Urinary bladder (tissue), 4 donors: ENCODE measurements around the gene PRAMEF20. TPM values are rescaled to one million over a fixed set of nuclear protein-coding genes. Genes with fewer than 3 reads are reported as not detected.
"Not testable (repeated sequence)": the region's sequence is repeated elsewhere in the genome, so short reads cannot be mapped to it uniquely, and the experiment has no call there.

Experiments used
- DNase-seq: peaks from one replicate; pipeline ENCODE4 v3.0.0-alpha.2; 2015; ENCODE audit errors: extremely low spot score
- H3K27ac ChIP-seq: one replicate; pipeline ENCODE4 v1.5.1; 2013; ENCODE audit warnings: low read depth, mild to moderate bottlenecking, moderate library complexity
- H3K36me3 ChIP-seq: one replicate; pipeline ENCODE4 v1.6.1; 2013; ENCODE audit warnings: mild to moderate bottlenecking, moderate library complexity; ENCODE audit not compliant: insufficient read depth
- H3K4me1 ChIP-seq: one replicate; pipeline ENCODE4 v1.6.1; 2013; ENCODE audit warnings: mild to moderate bottlenecking, moderate library complexity; ENCODE audit not compliant: insufficient read depth
- H3K4me3 ChIP-seq: one replicate; pipeline ENCODE4 v1.5.1; 2013; ENCODE audit warnings: low read depth, low read length
- WGBS: extraction: QIAGEN DNeasy Blood & Tissue Kit; methylation state at CpG from one replicate; pipeline ENCODE4 v1.1.7; 2013; 5-methylcytosine and 5-hydroxymethylcytosine counted together
- polyA plus RNA-seq: library from polyadenylated mRNA; stranded (reverse); fragments of 200-250 nt; gene quantifications from one replicate; pipeline ENCODE4 v1.2.3, GENCODE V29; 2013
- total RNA-seq: library from RNA; depleted of rRNA; stranded (reverse); fragments of >200 nt; gene quantifications from one replicate; pipeline ENCODE4 v1.2.3, GENCODE V29; 2014
- donor health status: healthy with polysubstance abuse.
- donor health status: healthy.

Gene PRAMEF20
- total and polyA plus RNA-seq, 2 donors, result not detected

DNA sequence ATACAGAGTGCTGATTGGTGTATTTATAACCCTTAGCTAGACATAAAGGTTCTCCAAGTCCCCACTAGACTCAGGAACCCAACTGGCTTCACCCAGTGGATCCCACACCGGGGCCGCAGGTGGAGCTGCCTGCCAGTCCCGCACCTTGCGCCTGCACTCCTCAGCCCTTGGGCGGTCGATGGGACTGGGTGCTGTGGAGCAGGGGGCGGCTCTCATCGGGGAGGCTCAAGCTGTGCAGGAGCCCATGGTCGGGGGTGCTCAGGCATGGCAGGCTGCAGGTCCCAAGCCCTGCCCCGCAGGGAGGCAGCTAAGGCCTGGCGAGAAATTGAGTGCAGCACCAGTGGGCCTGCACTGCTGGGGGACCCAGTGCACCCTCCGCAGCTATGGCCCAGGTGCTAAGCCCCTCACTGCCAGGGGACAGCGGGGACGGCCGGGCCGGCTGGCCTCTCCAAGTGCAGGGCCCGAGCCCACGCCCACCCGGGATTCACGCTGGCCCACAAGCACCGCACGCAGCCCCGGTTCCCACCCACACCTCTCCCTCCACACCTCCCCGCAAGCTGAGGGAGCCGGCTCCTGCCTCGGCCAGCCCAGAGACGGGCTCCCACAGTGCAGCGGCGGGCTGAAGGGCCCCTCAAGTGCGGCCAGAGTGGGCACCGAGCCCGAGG is 23.6 kb downstream of the PRAMEF20 start:
- H3K4me1 ChIP-seq, H3K27ac ChIP-seq, H3K4me3 ChIP-seq, H3K36me3 ChIP-seq, DNase-seq: not testable (repeated sequence)
- WGBS, result 92% methylated on average over 32 of the region's 32 CpGs

- Histone ChIP-seq H3K4me1 (no peaks in the 10 kb centered on the region), H3K4me3 (no peak overlapping the region), H3K36me3 (no peaks in the 10 kb centered on the region), H3K27ac (no peak overlapping the region)
- 76% methylated on average over 3 of the region's 3 CpGs for WGBS
- no peak for DNase-seq
Observed at GRCh38 chr1:13435458-13435857, 25.2 kb downstream of the PRAMEF20 start.

DNA sequence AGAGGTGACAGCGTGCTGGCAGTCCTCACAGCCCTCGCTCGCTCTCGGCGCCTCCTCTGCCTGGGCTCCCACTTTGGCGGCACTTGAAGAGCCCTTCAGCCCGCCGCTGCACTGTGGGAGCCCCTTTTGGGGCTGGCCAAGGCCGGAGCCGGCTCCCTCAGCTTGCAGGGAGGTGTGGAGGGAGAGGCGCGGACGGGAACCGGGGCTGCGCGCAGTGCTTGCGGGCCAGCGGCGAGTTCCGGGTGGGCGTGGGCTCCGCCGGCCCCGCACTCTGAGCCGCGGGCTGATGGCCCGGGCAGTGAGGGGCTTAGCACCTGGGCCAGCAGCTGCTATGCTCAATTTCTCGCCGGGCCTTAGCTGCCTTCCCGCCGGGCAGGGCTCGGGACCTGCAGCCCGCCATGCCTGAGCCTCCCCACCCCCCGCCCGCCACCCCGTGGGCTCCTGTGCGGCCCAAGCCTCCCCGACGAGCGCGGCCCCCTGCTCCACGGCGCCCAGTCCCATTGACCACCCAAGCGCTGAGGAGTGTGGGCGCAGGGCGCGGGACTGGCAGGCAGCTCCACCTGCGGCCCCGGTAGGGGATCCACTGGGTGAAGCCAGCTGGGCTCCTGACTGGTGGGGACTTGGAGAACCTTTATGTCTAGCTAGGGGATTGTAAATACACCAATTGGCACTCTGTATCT is 29.0 kb downstream of the PRAMEF20 start:
- not testable (repeated sequence) for H3K36me3 ChIP-seq, H3K4me3 ChIP-seq, H3K27ac ChIP-seq, H3K4me1 ChIP-seq, DNase-seq
- WGBS, result 88% methylated on average over 49 of the region's 49 CpGs

GRCh38 chr1:13443335-13443979 is 33.2 kb downstream of the PRAMEF20 start:
- DNase-seq, result no peak
- H3K4me1 ChIP-seq, result no peaks in the 10 kb centered on the region
- no peaks in the 10 kb centered on the region for H3K36me3 ChIP-seq
- H3K27ac ChIP-seq, result no peak overlapping the region
- H3K4me3 ChIP-seq, result no peak overlapping the region
- WGBS, result 24% methylated on average over 10 of the region's 10 CpGs

GRCh38 chr1:13450204-13450603 is 40.0 kb downstream of the PRAMEF20 start:
- Histone ChIP-seq H3K27ac (no peak overlapping the region), H3K4me3 (no peak overlapping the region), H3K36me3 (no peaks in the 10 kb centered on the region), H3K4me1 (no peaks in the 10 kb centered on the region)
- WGBS, result 70% methylated on average over 7 of the region's 7 CpGs
- no peak for DNase-seq

GRCh38 chr1:13451399-13451965 is 41.2 kb downstream of the PRAMEF20 start:
- no peaks in the 10 kb centered on the region for H3K36me3 ChIP-seq
- H3K27ac ChIP-seq, result no peak overlapping the region
- DNase-seq, result no peak
- no peak overlapping the region for H3K4me3 ChIP-seq
- no peaks in the 10 kb centered on the region for H3K4me1 ChIP-seq
- WGBS, result 31% methylated on average over 6 of the region's 6 CpGs

- no peaks in the 10 kb centered on the region for H3K36me3 ChIP-seq
- no peak overlapping the region for H3K4me3 ChIP-seq
- H3K4me1 ChIP-seq, result no peaks in the 10 kb centered on the region
- no peak overlapping the region for H3K27ac ChIP-seq
- WGBS, result 45% methylated on average over 15 of the region's 15 CpGs
- DNase-seq, result no peak
Observed at GRCh38 chr1:13456904-13457532, 46.8 kb downstream of the PRAMEF20 start.

GRCh38 chr1:13461977-13462376 is 51.7 kb downstream of the PRAMEF20 start:
- no peaks in the 10 kb centered on the region for H3K36me3 ChIP-seq
- 92% methylated on average over 2 of the region's 2 CpGs for WGBS
- H3K4me3 ChIP-seq, result no peak overlapping the region
- H3K4me1 ChIP-seq, result no peaks in the 10 kb centered on the region
- no peak for DNase-seq
- no peak overlapping the region for H3K27ac ChIP-seq

- no peak overlapping the region for H3K27ac ChIP-seq
- no peak for DNase-seq
- no peaks in the 10 kb centered on the region for H3K4me1 ChIP-seq
- 43% methylated on average over 7 of the region's 7 CpGs for WGBS
- H3K4me3 ChIP-seq, result no peak overlapping the region
- no peaks in the 10 kb centered on the region for H3K36me3 ChIP-seq
Observed at GRCh38 chr1:13462682-13463081, 52.4 kb downstream of the PRAMEF20 start.

- Histone ChIP-seq H3K4me3 (no peak overlapping the region), H3K4me1 (no peaks in the 10 kb centered on the region), H3K36me3 (no peaks in the 10 kb centered on the region), H3K27ac (no peak overlapping the region)
- DNase-seq, result no peak
- 69% methylated on average over 1 of the region's 1 CpG for WGBS
Observed at GRCh38 chr1:13465515-13465914, 55.3 kb downstream of the PRAMEF20 start.

GRCh38 chr1:13469343-13469742 is 59.1 kb downstream of the PRAMEF20 start:
- Histone ChIP-seq H3K27ac (no peak overlapping the region), H3K36me3 (no peaks in the 10 kb centered on the region), H3K4me1 (no peaks in the 10 kb centered on the region), H3K4me3 (no peak overlapping the region)
- WGBS, result 27% methylated on average over 5 of the region's 5 CpGs
- DNase-seq, result no peak
